ENCODE results near the gene MTCL1.

MTCL1 gene

DNA sequence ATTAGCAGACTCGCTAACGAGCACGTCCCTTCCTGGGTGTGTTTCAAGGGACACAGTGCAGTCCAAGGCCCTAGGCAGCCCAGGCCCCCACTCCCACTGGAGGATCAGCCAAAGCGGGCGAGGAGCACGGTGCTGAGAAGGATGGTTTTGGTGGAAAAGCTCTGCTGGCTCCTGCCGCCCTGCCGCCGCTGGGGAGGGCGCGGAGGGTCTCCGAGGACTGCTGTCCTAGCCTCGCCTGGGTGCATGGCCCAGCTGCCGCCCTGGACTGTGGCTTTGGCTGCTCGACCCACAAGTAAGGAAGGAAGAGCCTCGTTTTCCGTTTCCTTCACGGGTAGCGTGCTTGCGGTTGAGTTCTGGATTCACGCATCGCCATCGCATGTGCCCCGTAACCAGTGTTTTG is 79.9 kb downstream of the MTCL1 start:
- Histone ChIP-seq H3K27ac (ENCODE audit: low read length) (no peak overlapping the region), H3K4me1 (ENCODE audit: control insufficient read depth, insufficient read depth, low read length) (peaks cover 26% of the 10 kb centered on the region), H3K9ac (ENCODE audit: low read length in 2 of 2) (no peak overlapping the region), H3K27me3 (ENCODE audit: control insufficient read depth in 1 of 2, insufficient read depth in 2 of 2, low read length in 2 of 2) (no peaks in the 10 kb centered on the region), H3K9me3 (ENCODE audit: control insufficient read depth in 2 of 2, low read length in 2 of 2) (no peaks in the 10 kb centered on the region), H3K4me3 (ENCODE audit: low read length in 2 of 2) (no peak overlapping the region), H3K36me3 (ENCODE audit: control insufficient read depth in 2 of 2, insufficient read depth in 2 of 2, low read length in 2 of 2) (peaks cover 22 to 27% of the 10 kb centered on the region in 2 donors)

DNA sequence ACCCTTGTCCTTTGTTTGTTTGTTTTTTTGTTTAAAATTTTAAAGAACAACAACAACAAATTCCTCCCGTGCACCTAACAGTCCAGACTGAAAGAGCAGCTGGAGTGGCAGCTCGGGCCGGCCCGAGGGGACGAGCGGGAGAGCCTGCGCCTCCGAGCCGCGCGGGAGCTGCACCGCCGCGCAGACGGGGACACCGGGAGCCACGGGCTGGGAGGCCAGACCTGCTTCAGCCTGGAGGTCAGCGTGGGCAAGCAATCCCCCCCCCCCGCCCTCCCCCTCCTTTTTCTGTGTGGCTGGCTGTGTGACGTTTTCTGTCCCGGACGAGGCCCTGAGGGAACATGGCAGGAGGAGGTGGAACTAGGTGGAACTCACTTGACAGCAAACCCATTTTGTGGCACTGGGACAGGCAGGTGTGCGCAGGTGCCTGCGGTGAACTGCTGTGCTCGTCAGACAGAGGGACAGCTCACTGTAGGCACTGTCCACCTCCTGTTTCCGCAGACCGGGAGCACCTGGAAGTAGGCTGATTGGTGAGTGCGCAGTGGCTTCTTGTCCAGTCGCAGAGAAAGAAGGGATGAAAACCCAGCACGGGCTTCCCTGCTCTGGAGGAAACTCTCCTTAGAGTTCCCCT is 80.6 kb downstream of the MTCL1 start:
- no peaks in the 10 kb centered on the region for H3K27me3 ChIP-seq (ENCODE audit: control insufficient read depth in 1 of 2, insufficient read depth in 2 of 2, low read length in 2 of 2)
- no peak overlapping the region for H3K27ac ChIP-seq (ENCODE audit: low read length)
- no peaks in the 10 kb centered on the region for H3K9me3 ChIP-seq (ENCODE audit: control insufficient read depth in 2 of 2, low read length in 2 of 2)
- H3K4me1 ChIP-seq (ENCODE audit: control insufficient read depth, insufficient read depth, low read length) = peaks cover 23% of the 10 kb centered on the region
- H3K36me3 ChIP-seq (ENCODE audit: control insufficient read depth in 2 of 2, insufficient read depth in 2 of 2, low read length in 2 of 2) = peaks cover 22 to 27% of the 10 kb centered on the region in 2 donors
- no peak overlapping the region for H3K9ac ChIP-seq (ENCODE audit: low read length in 2 of 2)
- no peak overlapping the region for H3K4me3 ChIP-seq (ENCODE audit: low read length in 2 of 2)

DNA sequence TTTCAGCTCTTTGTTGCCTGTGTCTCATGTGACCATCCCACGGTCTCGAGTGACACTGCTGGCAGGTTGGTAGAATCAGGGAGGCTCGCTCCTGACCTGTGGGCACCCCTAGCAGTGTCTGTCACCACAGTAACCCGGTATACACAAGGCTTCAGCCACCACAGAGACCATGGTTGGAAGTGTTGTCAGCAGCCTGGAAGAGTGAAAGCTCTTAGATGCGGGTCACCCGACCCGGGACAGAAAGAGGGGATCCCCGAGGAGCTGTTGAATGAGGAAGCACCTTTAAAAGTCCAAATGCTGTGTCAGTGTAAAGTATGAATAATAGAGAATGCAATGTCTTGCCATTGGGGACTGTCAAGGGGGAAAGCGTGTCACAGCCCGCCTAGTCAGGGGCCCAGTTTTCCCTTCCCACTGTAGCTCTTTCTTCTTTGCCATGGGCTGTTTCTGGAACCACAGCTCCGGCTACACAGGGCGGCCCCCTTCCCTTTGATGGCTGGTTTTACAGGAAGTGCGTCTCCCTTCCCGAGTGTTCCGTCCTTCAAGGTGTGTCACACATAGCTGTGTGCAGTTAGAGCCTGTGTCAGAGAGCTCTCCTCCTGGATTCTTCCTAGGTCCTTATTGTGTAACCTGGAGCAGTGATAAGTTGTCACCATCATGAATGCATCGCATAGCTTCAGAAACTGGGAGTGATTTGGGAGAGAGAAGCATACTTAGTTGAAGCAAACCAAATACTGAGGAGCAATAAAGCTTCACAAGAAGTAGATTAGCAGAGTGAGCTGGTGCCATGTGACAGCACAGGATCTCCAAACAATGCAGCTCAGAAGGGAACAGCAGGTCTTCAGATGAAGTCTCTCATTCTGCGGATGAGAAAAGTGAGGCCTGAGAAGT is 81.4 kb downstream of the MTCL1 start:
- Histone ChIP-seq H3K36me3 (ENCODE audit: control insufficient read depth in 2 of 2, insufficient read depth in 2 of 2, low read length in 2 of 2) (peaks cover 22 to 27% of the 10 kb centered on the region in 2 donors), H3K27ac (ENCODE audit: low read length) (no peak overlapping the region), H3K9ac (ENCODE audit: low read length in 2 of 2) (no peak overlapping the region), H3K27me3 (ENCODE audit: control insufficient read depth in 1 of 2, insufficient read depth in 2 of 2, low read length in 2 of 2) (no peaks in the 10 kb centered on the region), H3K9me3 (ENCODE audit: control insufficient read depth in 2 of 2, low read length in 2 of 2) (no peaks in the 10 kb centered on the region), H3K4me3 (ENCODE audit: low read length in 2 of 2) (no peak overlapping the region), H3K4me1 (ENCODE audit: control insufficient read depth, insufficient read depth, low read length) (peaks cover 23% of the 10 kb centered on the region)

DNA sequence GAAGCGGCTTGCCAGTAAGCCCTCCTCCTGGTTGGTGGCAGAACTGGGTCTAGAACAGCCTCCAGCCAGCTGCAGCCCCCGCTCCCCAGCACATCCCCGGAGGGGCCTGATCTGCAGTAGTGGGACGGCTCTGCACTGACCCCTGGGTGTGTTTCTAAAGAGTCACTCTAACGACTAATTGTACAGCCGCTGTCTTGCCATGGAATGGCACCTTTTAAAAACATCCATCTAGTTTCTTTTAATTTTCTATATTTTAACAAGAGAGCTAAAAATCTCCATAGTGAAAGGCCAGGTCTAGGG is 82.0 kb downstream of the MTCL1 start:
- no peak overlapping the region for H3K9ac ChIP-seq (ENCODE audit: low read length in 2 of 2)
- no peaks in the 10 kb centered on the region for H3K9me3 ChIP-seq (ENCODE audit: control insufficient read depth in 2 of 2, low read length in 2 of 2)
- peaks cover 22 to 27% of the 10 kb centered on the region in 2 donors for H3K36me3 ChIP-seq (ENCODE audit: control insufficient read depth in 2 of 2, insufficient read depth in 2 of 2, low read length in 2 of 2)
- H3K27ac ChIP-seq (ENCODE audit: low read length) = no peak overlapping the region
- no peak overlapping the region for H3K4me3 ChIP-seq (ENCODE audit: low read length in 2 of 2)
- no peaks in the 10 kb centered on the region for H3K27me3 ChIP-seq (ENCODE audit: control insufficient read depth in 1 of 2, insufficient read depth in 2 of 2, low read length in 2 of 2)
- H3K4me1 ChIP-seq (ENCODE audit: control insufficient read depth, insufficient read depth, low read length) = peaks cover 23% of the 10 kb centered on the region

DNA sequence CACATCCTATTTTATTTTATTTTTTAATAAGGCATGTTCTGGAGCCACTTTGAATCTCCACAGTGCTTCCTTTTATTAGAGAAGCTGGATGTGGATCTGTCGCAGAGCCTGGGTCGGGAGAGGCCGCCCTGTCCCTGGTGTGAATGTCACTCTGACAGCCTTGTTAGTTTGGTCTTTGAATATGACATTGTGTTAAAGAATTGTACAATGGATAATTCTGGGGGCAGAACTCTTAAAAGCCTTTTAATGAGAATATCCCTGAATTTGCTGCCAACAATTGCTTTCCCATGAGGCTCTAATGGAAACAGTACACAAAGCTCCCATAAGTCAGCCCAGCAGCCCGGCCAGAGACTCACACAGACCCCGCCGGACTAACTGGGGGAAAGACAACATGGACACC is 82.4 kb downstream of the MTCL1 start:
- Histone ChIP-seq H3K4me1 (ENCODE audit: control insufficient read depth, insufficient read depth, low read length) (peaks cover 27% of the 10 kb centered on the region), H3K27ac (ENCODE audit: low read length) (no peak overlapping the region), H3K4me3 (ENCODE audit: low read length in 2 of 2) (no peak overlapping the region), H3K9me3 (ENCODE audit: control insufficient read depth in 2 of 2, low read length in 2 of 2) (no peaks in the 10 kb centered on the region), H3K36me3 (ENCODE audit: control insufficient read depth in 2 of 2, insufficient read depth in 2 of 2, low read length in 2 of 2) (peaks cover 22 to 25% of the 10 kb centered on the region in 2 donors), H3K9ac (ENCODE audit: low read length in 2 of 2) (no peak overlapping the region), H3K27me3 (ENCODE audit: control insufficient read depth in 1 of 2, insufficient read depth in 2 of 2, low read length in 2 of 2) (no peaks in the 10 kb centered on the region)

DNA sequence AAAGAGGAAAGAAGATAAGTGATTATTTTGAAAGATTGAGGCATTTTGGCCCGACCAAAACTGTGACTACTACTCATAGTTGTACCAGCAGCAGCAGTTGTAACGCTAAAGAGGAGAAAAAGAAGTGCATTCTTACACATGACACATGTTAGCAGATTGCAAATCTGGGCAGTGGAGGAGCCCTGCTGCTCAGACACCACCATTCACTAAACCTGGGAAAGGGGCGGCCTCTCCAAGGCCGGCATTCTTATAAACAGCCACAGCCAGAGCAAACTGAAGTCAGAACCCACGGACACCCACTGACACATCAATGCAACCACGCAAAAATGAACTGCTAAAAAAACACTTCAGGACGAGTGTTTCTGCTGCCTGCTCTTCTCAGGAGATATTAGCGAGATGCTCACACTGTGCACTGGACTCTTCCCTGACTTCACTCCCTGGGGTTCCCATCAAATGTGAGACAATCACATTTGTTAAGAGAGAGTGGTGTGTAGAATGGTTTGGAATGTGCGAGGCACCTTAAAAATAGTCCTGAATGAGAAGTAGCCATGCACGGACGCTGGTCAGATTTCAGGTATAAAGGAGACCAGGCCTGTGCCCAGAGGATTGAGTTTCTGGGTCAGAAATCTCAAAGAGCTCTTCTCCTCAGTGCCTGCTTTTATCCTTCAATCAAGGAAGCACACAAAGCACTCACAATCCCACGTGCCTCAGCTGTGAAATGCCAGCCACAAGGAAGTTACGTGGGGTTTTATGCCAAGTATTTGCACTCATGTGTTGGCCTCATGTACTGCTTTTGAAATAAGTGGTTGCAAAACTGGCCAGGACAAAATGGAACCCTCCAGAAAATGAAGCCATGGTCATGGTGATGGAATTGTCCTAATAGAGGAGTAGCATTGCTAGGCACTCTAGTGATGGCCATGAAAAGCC is 83.4 kb downstream of the MTCL1 start:
- Histone ChIP-seq H3K4me1 (ENCODE audit: control insufficient read depth, insufficient read depth, low read length) (peaks cover 37% of the 10 kb centered on the region), H3K27me3 (ENCODE audit: control insufficient read depth in 1 of 2, insufficient read depth in 2 of 2, low read length in 2 of 2) (no peaks in the 10 kb centered on the region), H3K9me3 (ENCODE audit: control insufficient read depth in 2 of 2, low read length in 2 of 2) (no peaks in the 10 kb centered on the region), H3K36me3 (ENCODE audit: control insufficient read depth in 2 of 2, insufficient read depth in 2 of 2, low read length in 2 of 2) (peaks cover 18 to 22% of the 10 kb centered on the region in 2 donors), H3K9ac (ENCODE audit: low read length in 2 of 2) (peak overlapping the region in 1 of 2 donors; percentile 40), H3K4me3 (ENCODE audit: low read length in 2 of 2) (no peak overlapping the region), H3K27ac (ENCODE audit: low read length) (no peak overlapping the region)

DNA sequence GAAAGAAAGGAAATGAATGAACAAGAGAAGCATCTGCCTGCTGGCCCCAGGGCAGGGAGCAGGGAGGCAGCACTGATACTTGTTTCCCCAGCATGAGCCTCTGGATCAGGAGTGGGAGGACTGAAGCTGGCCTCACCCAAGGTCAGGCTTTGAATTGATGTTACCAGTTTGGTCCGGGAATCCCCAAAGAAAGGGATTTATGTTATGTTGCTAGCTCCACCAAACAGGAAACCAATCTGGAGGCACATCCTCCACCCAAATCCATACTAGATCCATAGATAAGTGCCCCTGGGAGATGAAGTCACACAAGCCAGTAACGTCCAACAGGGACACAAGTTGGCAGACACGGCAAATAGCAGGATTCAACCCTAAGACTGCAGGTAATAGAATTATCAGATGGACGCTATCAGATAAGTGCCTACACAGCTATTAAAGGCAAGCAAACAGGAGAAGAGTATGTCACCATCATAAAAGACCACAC is 85.9 kb downstream of the MTCL1 start:
- Histone ChIP-seq H3K9ac (ENCODE audit: low read length in 2 of 2) (no peak overlapping the region), H3K4me3 (ENCODE audit: low read length in 2 of 2) (no peak overlapping the region), H3K27me3 (ENCODE audit: control insufficient read depth in 1 of 2, insufficient read depth in 2 of 2, low read length in 2 of 2) (no peaks in the 10 kb centered on the region), H3K9me3 (ENCODE audit: control insufficient read depth in 2 of 2, low read length in 2 of 2) (no peaks in the 10 kb centered on the region), H3K36me3 (ENCODE audit: control insufficient read depth in 2 of 2, insufficient read depth in 2 of 2, low read length in 2 of 2) (peaks cover 9 to 15% of the 10 kb centered on the region in 2 donors), H3K27ac (ENCODE audit: low read length) (no peak overlapping the region), H3K4me1 (ENCODE audit: control insufficient read depth, insufficient read depth, low read length) (peaks cover 57% of the 10 kb centered on the region)

DNA sequence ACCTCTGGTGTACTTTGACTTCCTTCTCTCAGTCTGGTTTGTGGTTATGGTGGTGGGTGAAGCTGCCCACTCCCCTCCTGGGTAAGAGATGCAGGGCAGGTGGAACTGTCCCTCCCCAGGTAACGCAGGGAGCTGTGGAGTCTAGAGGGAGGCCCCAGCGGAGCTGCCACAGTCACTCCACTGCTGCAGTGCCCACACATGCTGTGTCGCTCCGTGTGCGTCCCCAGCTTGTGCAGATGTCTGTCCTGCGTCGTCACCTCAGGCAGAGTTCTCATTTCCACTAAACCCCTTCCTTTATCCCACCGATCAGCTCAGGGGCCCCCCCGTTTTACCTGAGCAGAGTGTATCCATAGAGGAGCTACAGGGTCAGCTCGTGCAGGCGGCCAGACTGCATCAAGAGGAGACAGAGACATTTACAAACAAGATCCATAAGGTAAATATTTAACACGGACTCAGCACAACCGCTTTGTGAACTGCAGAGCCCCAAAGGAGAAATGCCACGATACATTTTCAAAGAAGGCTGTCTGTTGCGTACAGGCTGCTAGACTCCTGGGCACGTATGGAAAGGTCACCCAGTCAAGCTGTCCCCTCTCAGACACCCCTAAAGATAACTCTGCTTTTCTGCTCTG is 87.4 kb downstream of the MTCL1 start:
- H3K4me3 ChIP-seq (ENCODE audit: low read length in 2 of 2) = no peak overlapping the region
- H3K36me3 ChIP-seq (ENCODE audit: control insufficient read depth in 2 of 2, insufficient read depth in 2 of 2, low read length in 2 of 2) = peaks cover 9% of the 10 kb centered on the region in 2 donors
- H3K4me1 ChIP-seq (ENCODE audit: control insufficient read depth, insufficient read depth, low read length) = peaks cover 61% of the 10 kb centered on the region
- peak overlapping the region; percentile 64 for H3K27ac ChIP-seq (ENCODE audit: low read length)
- H3K9ac ChIP-seq (ENCODE audit: low read length in 2 of 2) = peak overlapping the region in 1 of 2 donors; percentile 42
- no peaks in the 10 kb centered on the region for H3K27me3 ChIP-seq (ENCODE audit: control insufficient read depth in 1 of 2, insufficient read depth in 2 of 2, low read length in 2 of 2)
- H3K9me3 ChIP-seq (ENCODE audit: control insufficient read depth in 2 of 2, low read length in 2 of 2) = no peaks in the 10 kb centered on the region

DNA sequence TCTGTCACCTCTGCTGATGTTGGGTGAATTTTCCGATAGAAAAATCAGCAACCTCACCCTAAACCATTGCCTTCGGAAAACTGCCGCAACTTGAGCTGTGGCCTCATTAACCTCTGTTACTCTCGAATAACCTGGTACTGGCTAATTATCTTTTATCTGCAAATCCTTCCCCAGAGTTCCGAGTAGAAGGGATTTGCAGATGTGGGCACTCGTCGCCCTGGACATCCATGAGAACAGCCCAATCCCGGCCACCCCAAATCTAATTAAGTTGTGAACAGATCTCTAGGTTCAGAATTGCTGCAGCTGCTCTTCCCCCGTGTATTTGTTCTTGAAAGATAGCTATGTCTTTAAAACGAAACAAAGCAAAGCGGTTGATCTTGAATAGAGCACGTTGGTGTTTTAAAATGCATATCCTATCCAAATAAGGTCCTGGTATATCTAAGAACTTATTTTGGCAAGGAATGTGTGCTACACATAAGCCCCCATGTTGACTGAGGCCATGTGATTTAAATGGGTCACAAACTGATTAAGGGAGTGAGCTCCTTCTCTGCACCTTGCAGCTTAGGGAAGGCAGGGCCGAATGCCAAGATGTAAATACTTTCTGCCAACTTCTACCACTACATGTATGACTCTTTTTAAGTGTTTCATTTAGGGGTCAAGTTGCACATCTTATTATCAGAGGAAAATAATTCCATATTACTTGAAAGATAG is 88.2 kb downstream of the MTCL1 start:
- H3K4me1 ChIP-seq (ENCODE audit: control insufficient read depth, insufficient read depth, low read length) = peaks cover 61% of the 10 kb centered on the region
- peak overlapping the region; percentile 64 for H3K27ac ChIP-seq (ENCODE audit: low read length)
- peak overlapping the region in 1 of 2 donors; percentile 42 for H3K9ac ChIP-seq (ENCODE audit: low read length in 2 of 2)
- peak overlapping the region; percentile 6 to 52 for H3K4me3 ChIP-seq (ENCODE audit: low read length in 2 of 2)
- H3K36me3 ChIP-seq (ENCODE audit: control insufficient read depth in 2 of 2, insufficient read depth in 2 of 2, low read length in 2 of 2) = peaks cover 7 to 17% of the 10 kb centered on the region in 2 donors
- H3K27me3 ChIP-seq (ENCODE audit: control insufficient read depth in 1 of 2, insufficient read depth in 2 of 2, low read length in 2 of 2) = no peaks in the 10 kb centered on the region
- H3K9me3 ChIP-seq (ENCODE audit: control insufficient read depth in 2 of 2, low read length in 2 of 2) = no peaks in the 10 kb centered on the region
